ENCODE data around the gene PLCB3. TPM values are rescaled to one million over a fixed set of nuclear protein-coding genes. Genes with fewer than 3 reads are reported as not detected.
A peak's percentile ranks its signal among the peaks of the same experiment; 100 is the strongest.
"Not testable (repeated sequence)": the region's sequence is repeated elsewhere in the genome, so short reads cannot be mapped to it uniquely, and the experiment has no call there.

Gene PLCB3
- total RNA-seq, 1 donor from 2014 or later, result 25.4 TPM

DNA sequence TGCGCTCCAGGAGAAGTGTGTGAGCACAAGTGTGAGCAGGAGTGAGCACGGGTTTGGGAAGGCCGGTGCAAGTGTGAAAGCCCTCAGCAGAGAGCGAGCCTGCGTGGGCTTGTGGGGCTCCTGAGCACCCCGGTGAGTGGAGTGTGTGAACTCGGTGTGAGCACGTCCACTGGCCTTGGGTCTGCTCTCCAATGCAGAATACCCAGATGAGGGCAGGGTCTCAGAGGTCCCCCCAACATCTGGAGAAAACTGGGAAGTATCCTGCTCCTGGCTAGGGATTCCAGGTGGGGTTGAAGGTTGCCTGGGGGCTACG is 55.2 kb downstream of the PLCB3 start:
- peaks cover 1% of the 10 kb centered on the region for H3K36me3 ChIP-seq (ENCODE audit: control insufficient read depth, insufficient read depth, low read length)
- DNase-seq (ENCODE audit: low read depth), result no peak
- TF ChIP-seq, protein P1, sequence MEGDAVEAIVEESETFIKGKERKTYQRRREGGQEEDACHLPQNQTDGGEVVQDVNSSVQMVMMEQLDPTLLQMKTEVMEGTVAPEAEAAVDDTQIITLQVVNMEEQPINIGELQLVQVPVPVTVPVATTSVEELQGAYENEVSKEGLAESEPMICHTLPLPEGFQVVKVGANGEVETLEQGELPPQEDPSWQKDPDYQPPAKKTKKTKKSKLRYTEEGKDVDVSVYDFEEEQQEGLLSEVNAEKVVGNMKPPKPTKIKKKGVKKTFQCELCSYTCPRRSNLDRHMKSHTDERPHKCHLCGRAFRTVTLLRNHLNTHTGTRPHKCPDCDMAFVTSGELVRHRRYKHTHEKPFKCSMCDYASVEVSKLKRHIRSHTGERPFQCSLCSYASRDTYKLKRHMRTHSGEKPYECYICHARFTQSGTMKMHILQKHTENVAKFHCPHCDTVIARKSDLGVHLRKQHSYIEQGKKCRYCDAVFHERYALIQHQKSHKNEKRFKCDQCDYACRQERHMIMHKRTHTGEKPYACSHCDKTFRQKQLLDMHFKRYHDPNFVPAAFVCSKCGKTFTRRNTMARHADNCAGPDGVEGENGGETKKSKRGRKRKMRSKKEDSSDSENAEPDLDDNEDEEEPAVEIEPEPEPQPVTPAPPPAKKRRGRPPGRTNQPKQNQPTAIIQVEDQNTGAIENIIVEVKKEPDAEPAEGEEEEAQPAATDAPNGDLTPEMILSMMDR (IDR thresholded peaks at IDR 0.05; ENCODE audit: insufficient read depth, low read length, poor library complexity, severe bottlenecking), result no peak
- H3K4me3 ChIP-seq (ENCODE audit: low read depth, low read length), result peak overlapping the region; percentile 51
- no peaks in the 10 kb centered on the region for H3K27me3 ChIP-seq (ENCODE audit: control insufficient read depth, insufficient read depth, low read length)

DNA sequence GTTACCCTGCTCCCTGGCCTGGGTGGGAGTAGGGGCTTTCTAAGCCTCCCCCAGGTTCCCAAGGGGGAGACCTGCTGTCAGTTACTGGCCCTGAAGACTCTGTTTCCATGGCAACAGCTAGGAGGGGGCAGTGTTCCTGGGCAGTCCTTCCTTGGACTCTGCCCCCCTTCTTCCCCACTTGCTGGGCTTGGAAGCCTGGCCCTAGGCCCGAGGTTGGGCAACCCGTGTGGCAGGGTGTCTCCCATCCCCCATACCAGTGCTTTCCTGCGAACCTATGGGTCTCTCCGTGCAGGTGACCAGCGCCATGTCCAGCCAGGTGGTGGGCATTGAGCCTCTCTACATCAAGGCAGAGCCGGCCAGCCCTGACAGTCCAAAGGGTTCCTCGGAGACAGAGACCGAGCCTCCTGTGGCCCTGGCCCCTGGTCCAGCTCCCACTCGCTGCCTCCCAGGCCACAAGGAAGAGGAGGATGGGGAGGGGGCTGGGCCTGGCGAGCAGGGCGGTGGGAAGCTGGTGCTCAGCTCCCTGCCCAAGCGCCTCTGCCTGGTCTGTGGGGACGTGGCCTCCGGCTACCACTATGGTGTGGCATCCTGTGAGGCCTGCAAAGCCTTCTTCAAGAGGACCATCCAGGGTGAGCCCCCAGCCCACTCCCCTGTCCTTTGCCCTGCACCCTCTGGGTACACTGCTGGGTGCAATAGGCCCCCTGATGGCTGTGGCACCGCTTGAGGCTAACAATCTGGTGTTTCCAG is 55.7 kb downstream of the PLCB3 start:
- Histone ChIP-seq H3K27me3 (ENCODE audit: control insufficient read depth, insufficient read depth, low read length) (no peaks in the 10 kb centered on the region), H3K36me3 (ENCODE audit: control insufficient read depth, insufficient read depth, low read length) (peaks cover 1% of the 10 kb centered on the region), H3K4me3 (ENCODE audit: low read depth, low read length) (peak overlapping the region; percentile 51)
- no peak for DNase-seq (ENCODE audit: low read depth)
- TF ChIP-seq, protein P1 (IDR thresholded peaks at IDR 0.05; ENCODE audit: insufficient read depth, low read length, poor library complexity, severe bottlenecking), result no peak

DNA sequence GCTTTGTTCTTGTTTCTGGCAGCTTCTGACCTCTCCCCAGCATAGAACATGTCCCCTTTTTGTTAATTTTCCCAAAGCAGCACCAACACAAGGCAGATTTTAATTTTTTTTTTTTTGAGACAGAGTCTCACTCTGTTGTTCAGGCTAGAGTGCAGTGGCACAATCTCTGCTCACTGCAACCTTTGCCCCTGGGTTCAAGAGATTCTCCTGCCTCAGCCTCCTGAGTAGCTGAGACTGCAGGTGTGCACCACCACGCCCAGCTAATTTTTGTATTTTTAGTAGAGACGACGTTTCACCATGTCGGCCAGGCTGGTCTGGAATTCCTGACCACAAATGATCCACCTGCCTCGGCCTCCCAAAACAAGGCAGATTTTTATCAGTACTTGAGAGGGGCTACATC is 56.5 kb downstream of the PLCB3 start:
- H3K36me3 ChIP-seq (ENCODE audit: control insufficient read depth, insufficient read depth, low read length); DNase-seq (ENCODE audit: low read depth); H3K4me3 ChIP-seq (ENCODE audit: low read depth, low read length); H3K27me3 ChIP-seq (ENCODE audit: control insufficient read depth, insufficient read depth, low read length): not testable (repeated sequence)

DNA sequence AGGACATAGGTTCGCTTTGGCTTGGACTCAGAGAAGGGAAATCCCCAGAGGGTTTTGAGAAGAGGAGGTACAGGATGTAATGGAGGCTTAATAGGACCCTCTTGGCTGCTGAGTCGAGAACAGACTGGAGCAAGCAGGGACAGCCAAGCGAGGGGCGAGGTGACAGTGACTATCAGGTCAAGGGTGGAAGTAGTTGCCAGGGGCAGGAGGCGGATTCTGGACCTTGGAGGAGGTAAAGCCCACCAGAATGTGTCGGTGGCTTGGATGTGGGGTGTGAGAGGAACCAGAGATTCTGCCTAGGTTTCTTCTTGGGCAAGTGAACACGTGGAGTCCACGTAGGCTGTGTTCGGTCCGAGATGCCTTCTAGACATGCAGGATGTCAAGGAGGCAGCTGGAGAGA is 61.6 kb downstream of the PLCB3 start:
- Histone ChIP-seq H3K36me3 (ENCODE audit: control insufficient read depth, insufficient read depth, low read length) (peaks cover 4% of the 10 kb centered on the region), H3K4me3 (ENCODE audit: low read depth, low read length) (no peak overlapping the region), H3K27me3 (ENCODE audit: control insufficient read depth, insufficient read depth, low read length) (no peaks in the 10 kb centered on the region)
- TF ChIP-seq, protein P1 (IDR thresholded peaks at IDR 0.05; ENCODE audit: insufficient read depth, low read length, poor library complexity, severe bottlenecking), result no peak
- DNase-seq (ENCODE audit: low read depth), result no peak

DNA sequence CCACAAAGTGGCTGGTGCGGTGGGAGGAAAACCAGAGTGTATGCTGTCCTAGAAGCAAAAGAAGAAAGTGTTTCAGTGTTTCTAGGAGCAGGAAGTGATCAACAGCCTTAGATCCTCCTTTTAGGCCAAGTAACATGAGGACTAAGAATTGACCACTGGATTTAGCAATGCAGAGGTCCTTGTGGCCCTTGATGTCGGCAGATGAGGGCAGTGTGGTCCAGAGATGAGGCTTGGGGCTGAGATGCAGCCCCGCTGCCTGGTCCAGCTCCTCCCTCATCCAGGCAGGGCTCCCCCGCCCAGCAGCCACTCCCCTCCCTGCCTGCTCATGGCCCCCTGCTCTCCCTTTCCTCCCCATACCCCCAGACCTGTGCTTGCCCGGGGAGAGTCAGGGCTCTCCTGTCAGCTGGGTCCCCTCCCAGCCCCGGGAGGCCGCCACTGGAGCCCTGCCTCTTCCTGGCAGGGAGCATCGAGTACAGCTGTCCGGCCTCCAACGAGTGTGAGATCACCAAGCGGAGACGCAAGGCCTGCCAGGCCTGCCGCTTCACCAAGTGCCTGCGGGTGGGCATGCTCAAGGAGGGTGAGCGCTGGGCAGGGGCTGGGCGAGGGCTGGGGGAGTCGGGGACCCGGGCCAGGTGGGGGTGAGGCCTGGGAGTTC is 62.3 kb downstream of the PLCB3 start:
- H3K36me3 ChIP-seq (ENCODE audit: control insufficient read depth, insufficient read depth, low read length), result peaks cover 4% of the 10 kb centered on the region
- no peaks in the 10 kb centered on the region for H3K27me3 ChIP-seq (ENCODE audit: control insufficient read depth, insufficient read depth, low read length)
- no peak for DNase-seq (ENCODE audit: low read depth)
- TF ChIP-seq, protein P1 (IDR thresholded peaks at IDR 0.05; ENCODE audit: insufficient read depth, low read length, poor library complexity, severe bottlenecking), result no peak
- H3K4me3 ChIP-seq (ENCODE audit: low read depth, low read length), result no peak overlapping the region

DNA sequence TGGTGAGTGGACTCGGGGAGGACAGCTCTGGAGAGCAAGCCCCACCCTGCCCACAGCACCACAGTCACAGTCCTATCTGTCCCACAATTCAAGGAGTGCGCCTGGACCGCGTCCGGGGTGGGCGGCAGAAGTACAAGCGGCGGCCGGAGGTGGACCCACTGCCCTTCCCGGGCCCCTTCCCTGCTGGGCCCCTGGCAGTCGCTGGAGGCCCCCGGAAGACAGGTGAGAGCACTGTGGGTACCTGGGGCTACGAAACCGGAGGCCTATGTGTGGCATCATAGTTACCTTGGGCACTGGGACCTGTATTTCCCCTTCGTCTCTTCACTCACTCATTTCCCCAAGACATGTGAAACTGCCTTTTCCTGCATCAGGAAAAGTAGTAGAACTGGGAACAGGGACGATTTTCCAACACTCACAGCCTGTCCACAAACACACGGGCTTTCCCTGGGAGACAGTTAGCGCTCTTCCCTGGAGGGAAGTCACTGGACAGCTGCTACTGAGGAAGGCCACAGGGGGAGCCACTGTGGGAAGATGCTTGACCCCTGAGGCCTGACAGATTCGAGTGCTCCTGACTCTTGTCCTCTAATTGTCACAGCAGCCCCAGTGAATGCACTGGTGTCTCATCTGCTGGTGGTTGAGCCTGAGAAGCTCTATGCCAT is 62.9 kb downstream of the PLCB3 start:
- TF ChIP-seq, protein P1 (IDR thresholded peaks at IDR 0.05; ENCODE audit: insufficient read depth, low read length, poor library complexity, severe bottlenecking), result peak; percentile 17
- Histone ChIP-seq H3K4me3 (ENCODE audit: low read depth, low read length) (no peak overlapping the region), H3K27me3 (ENCODE audit: control insufficient read depth, insufficient read depth, low read length) (no peaks in the 10 kb centered on the region), H3K36me3 (ENCODE audit: control insufficient read depth, insufficient read depth, low read length) (peaks cover 4% of the 10 kb centered on the region)
- DNase-seq (ENCODE audit: low read depth), result no peak

Data from kidney epithelial cell (primary cell).